Stimulated activated CD4-positive, alpha-beta T cell treated with anti-CD3 and anti-CD28 coated beads, Interleukin-1b, Interleukin-23, amount 100 ng/mL, for 48 hours (primary cell): ENCODE results near the gene NLRP5.
"Not testable (repeated sequence)": the region's sequence is repeated elsewhere in the genome, so short reads cannot be mapped to it uniquely, and the experiment has no call there.

ENCODE experiments used
- DNase-seq: peaks from one replicate; pipeline ENCODE4 v3.0.0-alpha.2; 2020

The NLRP5 gene

GRCh38 chr19:56079609-56080008, 93.0 kb downstream of the NLRP5 start:
- no peak for DNase-seq

- peak; percentile 70 for DNase-seq
Measured at GRCh38 chr19:56080669-56081401, 94.3 kb downstream of the NLRP5 start.

- DNase-seq, result no peak
Measured at GRCh38 chr19:56083668-56084067, 97.1 kb downstream of the NLRP5 start.

- DNase-seq, result no peak
Measured at GRCh38 chr19:56084835-56085536, 98.4 kb downstream of the NLRP5 start.

- no peak for DNase-seq
Measured at GRCh38 chr19:56085571-56086275, 99.1 kb downstream of the NLRP5 start.

GRCh38 chr19:56086671-56087430, 100.3 kb downstream of the NLRP5 start:
- DNase-seq, result no peak

GRCh38 chr19:56087647-56088496, 101.3 kb downstream of the NLRP5 start:
- no peak for DNase-seq

- DNase-seq, result no peak
Measured at GRCh38 chr19:56088497-56089215, 102.1 kb downstream of the NLRP5 start.

GRCh38 chr19:56089344-56089743, 102.8 kb downstream of the NLRP5 start:
- no peak for DNase-seq

- no peak for DNase-seq
Measured at GRCh38 chr19:56091066-56091490, 104.5 kb downstream of the NLRP5 start.

- no peak for DNase-seq
Measured at GRCh38 chr19:56091751-56092546, 105.4 kb downstream of the NLRP5 start.

- DNase-seq, result no peak
Measured at GRCh38 chr19:56092685-56093631, 106.4 kb downstream of the NLRP5 start.

- DNase-seq, result no peak
Measured at GRCh38 chr19:56094449-56094848, 107.9 kb downstream of the NLRP5 start.

- no peak for DNase-seq
Measured at GRCh38 chr19:56096665-56097064, 110.1 kb downstream of the NLRP5 start.

GRCh38 chr19:56097306-56097705, 110.7 kb downstream of the NLRP5 start:
- no peak for DNase-seq

- DNase-seq, result no peak
Measured at GRCh38 chr19:56097776-56098175, 111.2 kb downstream of the NLRP5 start.

- not testable (repeated sequence) for DNase-seq
Measured at GRCh38 chr19:56098237-56098636, 111.7 kb downstream of the NLRP5 start.

GRCh38 chr19:56098731-56099568, 112.4 kb downstream of the NLRP5 start:
- DNase-seq, result no peak
